HG03039 (cell line): Measurements from ENCODE around the gene TRPM3.
A peak's percentile ranks its signal among the peaks of the same experiment; 100 is the strongest.

Experiments
- ATAC-seq: cut with Tn5 transposase; IDR thresholded peaks from one replicate; pipeline ENCODE4 v1.9.1; 2021; ENCODE audit warnings: mild to moderate bottlenecking, moderate library complexity; ENCODE audit not compliant: unreplicated experiment

TRPM3 gene

DNA sequence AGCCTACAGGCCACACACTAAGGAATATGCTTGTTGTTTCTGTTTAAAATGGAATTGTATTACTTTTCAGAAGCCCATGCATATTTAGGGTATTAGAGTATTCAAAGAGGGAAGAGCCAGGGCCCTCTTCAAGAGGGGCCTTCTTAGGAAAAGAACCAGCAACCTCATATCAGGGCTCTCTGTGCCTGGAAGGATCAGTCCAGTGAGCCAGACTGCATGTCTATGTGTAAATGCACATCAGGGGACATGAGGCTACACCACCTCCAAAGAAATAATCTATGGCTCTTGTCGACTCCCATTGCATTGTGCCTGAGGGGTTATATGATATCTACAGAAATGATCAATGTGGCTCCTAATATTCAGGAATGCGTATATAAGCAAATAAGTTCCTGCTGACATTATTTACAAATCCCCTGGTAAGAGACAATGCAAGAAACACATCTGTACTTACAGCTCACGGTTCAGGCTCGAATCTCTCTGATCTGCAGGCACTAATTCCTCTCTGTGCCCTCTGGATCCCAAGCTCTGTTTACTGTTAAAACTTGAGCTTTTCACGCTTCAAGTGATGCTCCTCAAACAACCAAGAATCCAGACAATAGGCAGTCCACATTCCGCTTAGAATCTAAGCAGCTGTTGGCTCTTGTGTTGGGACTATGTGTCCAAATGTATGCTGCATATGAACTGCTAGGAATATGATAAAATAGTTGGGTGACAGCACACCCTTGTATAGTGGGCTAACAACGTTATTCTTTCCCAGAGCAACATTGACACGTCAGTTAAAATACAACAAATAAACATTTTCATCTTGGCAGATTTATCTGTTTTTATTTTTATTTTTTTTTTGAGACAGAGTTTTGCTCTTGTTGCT, 556.7 kb downstream of the TRPM3 start:
- ATAC-seq, result no peak

DNA sequence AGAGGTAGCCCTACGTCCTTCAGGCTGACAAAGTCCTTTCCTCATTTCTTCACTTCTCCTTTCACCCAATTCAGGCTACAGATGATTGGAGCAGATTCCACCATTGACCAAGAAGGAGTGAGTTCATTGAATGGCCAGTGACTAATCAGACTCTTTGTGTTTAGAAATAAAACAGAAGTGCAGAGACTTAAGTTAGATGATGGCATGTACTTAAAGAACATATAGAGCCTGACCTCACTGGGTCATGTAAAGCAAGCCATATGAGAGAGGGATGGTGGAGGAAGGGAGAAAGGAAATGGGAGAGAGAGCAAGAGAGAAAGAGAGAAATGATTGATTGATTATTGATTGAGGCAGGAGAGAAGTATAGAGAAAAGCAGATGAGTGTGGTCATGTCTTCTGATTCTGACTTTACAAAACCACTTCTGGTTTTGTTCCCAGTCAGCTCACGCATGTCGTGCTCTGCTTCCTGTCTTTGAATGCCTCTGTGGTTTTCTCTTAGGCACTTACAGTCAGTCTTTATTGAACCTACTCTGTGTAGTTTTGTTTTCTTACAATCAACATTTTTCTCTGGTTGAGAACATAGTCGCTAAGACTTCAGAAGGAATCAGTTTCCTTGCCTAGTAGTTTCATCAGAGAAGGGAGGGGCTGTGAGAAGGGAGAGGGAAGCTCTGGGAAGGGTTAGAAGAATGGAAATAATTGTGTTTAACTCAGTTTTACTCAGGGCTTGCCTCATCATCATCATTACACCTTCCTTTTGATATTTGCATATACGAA, 557.8 kb downstream of the TRPM3 start:
- ATAC-seq, result peak; percentile 98

GRCh38 chr9:70563010-70563409, 558.4 kb downstream of the TRPM3 start:
- no peak for ATAC-seq

DNA sequence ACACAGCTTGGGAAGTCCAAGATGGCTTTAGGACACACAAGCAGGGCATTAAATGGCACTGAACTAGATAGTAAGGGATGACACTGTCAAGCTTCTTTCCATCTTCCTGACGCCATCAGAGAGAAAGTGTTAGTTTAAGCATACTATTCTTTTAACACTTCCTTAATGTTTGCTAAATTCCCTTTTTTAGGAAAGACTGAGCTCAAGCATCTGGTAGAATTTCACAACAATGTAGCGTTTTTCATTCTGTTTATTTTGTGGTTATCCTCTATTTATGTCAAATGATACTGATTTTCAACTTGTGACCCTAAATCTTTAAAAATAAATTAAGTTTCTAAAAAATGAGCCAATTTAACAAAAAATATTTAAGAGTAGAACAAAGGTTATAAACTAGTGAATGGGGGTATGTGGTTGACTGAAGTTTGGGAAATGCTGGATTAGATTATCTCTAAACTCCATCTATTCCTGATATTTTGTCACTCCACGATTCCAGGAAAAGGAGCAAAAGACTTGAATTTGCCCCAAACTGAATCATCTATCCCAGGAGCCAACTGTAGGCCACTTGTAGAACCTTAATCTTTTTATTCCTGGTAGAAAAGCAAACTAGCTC, 559.5 kb downstream of the TRPM3 start:
- ATAC-seq, result no peak

DNA sequence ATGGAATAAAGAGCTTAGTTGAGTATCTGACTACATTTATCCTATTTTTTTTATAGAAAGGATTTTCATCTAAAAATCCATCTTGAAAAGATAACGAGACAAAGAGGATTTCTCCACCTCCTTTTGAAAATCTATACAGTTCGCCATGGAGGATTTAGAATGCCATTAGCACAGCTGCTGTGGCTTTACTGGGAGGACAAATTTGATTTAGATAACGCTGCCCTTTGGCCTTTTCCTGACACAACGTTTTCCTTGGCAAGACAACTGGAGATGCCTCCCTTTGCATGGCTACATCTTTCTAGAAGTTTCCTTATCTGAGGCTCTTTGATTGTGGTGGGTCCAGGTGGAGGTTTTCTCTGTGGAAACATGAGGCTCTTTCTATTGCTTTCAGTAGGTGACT, 560.3 kb downstream of the TRPM3 start:
- no peak for ATAC-seq

GRCh38 chr9:70559102-70559501, 562.3 kb downstream of the TRPM3 start:
- no peak for ATAC-seq

DNA sequence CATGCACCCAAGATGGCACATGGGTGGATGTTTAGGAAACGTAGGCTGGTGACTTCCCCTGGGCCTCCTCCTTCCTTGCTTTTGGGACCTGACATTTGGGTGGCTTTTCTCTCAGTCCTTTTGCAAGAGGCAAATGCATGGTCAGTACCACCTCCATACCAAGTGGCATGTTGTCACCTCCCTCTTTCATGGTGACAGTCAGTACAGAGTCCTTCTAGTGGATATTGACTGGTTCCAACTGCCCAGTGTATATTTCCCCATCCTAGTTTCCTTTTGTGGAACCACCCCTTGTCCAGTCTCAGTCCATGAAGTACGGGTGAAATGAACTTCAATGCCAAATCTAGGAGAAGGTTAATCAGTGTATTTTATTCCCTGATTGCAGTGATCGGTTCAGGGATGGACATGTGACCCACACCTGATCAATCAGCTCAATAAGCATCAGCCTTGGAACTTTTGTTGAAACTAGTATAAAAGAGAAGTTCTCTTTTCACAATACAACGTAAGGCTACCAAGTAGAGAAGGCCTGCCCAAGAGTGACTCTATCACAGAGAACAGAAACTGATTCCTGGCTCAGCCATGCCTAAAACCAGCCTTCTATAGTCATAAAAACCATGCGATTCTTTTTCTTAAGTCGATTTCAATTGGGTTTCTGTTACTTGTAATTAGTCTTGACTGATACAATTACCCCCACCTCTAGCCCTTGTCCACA, 563.6 kb downstream of the TRPM3 start:
- peak; percentile 95 for ATAC-seq

DNA sequence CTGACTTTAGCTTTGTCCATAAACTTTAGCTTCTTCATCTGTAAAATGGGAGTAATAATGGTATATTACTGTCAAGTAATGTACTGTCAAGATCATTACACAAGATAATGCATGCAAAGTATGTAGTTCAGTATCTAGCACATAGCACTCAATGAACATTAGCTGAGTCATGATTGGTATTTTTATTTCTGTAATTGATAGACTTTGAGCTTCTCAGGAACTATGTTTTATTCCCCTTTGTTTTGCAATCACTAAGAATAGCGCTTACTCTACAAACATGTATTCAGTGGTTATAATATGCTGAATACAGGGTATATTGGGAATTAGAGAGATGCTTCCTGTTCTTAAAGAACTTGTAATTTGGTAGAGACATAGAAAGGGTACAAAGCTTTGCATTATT, 564.6 kb downstream of the TRPM3 start:
- ATAC-seq, result no peak

- ATAC-seq, result no peak
Observed at GRCh38 chr9:70554881-70555280, 566.5 kb downstream of the TRPM3 start.

GRCh38 chr9:70553707-70554673, 567.4 kb downstream of the TRPM3 start:
- ATAC-seq, result no peak

GRCh38 chr9:70552561-70552960, 568.9 kb downstream of the TRPM3 start:
- no peak for ATAC-seq

GRCh38 chr9:70551801-70552200, 569.6 kb downstream of the TRPM3 start:
- ATAC-seq, result no peak

- ATAC-seq, result no peak
Observed at GRCh38 chr9:70551396-70551795, 570.0 kb downstream of the TRPM3 start.

DNA sequence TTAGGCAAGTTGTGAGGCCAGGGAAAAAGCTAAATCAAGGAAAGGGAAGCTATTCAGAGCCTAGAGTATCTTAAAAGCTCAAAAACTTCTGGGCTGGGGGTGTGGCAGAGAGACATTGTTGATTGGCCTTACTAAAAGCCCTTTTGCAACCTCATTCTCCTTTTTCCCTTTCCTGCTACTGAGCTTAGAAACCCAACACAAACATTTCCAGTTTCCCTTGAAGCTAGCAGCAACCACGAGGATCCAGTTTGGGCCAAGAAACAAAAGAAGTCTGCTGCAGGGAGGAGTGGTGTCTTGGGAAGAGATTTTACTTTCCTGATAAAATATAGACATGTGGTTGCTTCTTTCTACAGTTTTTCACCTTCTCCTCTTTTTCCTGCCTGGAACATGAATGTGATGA, 571.5 kb downstream of the TRPM3 start:
- no peak for ATAC-seq

DNA sequence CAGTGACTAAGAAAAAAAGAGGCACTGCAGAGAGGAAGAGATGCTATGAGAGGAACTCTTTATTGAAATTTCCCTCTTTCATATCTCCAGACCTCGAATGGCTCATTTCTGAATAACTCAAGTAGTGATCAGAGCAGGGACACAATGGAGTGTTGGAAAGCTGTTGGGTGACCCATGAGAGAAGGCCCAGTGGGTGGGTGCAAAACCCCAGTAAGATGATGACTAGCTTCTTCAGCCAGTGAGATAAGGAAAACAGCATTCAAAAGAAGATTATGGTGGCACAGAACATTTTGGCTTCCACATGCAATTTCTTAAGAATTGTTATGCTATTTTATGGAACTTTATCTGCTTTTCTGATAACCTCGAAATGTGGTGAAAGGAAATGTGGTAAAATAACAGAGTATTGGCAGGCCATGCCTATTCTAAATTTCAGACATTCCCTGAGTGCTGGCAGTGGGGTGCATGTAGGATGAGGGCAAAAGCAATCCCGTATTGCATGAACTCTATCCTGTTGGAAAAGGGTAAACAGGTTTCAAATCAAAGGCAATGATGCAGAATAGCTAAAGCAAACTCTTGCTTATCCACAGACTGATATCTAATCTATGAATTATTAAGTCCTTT, 579.0 kb downstream of the TRPM3 start:
- ATAC-seq, result no peak

DNA sequence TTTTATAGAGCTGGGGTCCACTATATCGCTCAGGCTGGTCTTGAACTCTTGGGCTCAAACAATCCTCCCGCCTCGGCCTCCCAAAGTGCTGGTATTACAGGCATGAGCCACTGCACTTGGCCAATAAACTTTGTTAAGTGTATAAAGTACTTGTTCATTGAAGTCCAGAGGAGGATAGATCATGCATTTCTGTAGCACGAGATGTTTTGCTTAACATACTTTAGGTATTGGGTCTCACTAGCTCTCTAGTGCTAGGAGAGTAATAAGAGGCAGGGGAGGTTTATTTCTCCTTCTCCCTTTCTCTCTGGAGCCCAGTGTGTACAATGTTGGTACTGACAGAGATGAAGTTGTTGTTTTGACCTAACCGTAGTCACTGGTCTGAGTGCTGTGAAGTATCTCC, 581.4 kb downstream of the TRPM3 start:
- no peak for ATAC-seq

DNA sequence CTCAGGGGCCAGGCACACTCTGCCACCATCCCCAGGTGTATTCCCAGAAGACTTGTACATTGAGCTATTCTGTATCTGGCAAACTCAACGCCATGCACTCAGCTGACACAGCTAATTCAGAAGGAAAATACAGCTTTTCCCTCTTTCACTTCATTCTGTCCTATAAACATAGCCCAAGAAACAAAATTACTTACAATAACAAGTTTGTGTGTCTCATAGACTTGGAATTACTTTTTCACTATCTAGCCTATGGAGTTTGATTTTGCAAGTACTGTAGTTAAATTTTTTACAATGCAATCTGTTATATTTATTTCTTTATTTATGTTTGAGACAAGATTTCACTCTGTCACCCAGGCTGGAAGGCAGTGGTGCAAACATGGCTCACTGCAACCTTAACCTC, 581.9 kb downstream of the TRPM3 start:
- ATAC-seq, result no peak

DNA sequence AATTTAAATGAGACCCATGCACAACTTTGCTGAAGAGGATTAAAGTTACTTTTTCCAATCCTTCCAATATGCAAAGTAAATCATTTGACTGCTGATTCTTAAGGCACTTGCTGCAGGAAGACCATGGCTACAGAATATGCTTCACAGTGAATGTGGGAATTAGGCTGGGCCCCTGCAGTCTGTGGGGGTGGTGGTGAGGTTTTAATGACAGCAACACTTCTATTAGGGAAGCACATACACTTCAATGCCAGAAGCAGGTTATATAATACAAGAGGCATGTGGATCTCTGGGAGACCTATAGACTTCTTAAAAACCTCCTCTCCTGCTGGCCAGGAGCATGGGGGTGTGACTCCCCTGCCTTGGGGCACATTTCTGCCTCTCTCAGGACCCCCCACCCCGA, 582.4 kb downstream of the TRPM3 start:
- ATAC-seq, result no peak

DNA sequence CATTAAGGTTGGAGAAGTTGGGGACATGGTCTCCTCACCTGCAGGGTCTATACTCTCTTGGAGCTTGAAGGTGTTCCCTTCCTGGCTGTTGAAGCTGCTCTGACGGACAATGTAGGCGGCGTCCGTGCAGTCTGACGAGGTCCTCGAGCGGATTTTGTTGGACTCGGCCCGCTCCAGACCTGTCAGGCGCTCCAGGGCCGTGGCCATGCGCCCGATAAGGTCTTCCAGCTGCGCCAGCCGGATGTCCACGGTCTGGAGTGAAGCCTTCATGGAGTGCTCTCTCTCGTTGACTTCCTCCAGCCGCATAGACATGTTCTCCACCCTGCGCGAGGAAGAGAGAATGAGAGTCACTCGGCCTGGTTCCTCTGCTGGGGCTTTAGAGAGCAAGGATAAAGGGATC, 584.3 kb downstream of the TRPM3 start:
- no peak for ATAC-seq
